ENCODE results near the gene NCAPG2.

The NCAPG2 gene, protein sequence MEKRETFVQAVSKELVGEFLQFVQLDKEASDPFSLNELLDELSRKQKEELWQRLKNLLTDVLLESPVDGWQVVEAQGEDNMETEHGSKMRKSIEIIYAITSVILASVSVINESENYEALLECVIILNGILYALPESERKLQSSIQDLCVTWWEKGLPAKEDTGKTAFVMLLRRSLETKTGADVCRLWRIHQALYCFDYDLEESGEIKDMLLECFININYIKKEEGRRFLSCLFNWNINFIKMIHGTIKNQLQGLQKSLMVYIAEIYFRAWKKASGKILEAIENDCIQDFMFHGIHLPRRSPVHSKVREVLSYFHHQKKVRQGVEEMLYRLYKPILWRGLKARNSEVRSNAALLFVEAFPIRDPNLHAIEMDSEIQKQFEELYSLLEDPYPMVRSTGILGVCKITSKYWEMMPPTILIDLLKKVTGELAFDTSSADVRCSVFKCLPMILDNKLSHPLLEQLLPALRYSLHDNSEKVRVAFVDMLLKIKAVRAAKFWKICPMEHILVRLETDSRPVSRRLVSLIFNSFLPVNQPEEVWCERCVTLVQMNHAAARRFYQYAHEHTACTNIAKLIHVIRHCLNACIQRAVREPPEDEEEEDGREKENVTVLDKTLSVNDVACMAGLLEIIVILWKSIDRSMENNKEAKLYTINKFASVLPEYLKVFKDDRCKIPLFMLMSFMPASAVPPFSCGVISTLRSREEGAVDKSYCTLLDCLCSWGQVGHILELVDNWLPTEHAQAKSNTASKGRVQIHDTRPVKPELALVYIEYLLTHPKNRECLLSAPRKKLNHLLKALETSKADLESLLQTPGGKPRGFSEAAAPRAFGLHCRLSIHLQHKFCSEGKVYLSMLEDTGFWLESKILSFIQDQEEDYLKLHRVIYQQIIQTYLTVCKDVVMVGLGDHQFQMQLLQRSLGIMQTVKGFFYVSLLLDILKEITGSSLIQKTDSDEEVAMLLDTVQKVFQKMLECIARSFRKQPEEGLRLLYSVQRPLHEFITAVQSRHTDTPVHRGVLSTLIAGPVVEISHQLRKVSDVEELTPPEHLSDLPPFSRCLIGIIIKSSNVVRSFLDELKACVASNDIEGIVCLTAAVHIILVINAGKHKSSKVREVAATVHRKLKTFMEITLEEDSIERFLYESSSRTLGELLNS
- total RNA-seq, result 13.5 reads per million, percentile 38 among the genes with 10 or more reads in this experiment

DNA sequence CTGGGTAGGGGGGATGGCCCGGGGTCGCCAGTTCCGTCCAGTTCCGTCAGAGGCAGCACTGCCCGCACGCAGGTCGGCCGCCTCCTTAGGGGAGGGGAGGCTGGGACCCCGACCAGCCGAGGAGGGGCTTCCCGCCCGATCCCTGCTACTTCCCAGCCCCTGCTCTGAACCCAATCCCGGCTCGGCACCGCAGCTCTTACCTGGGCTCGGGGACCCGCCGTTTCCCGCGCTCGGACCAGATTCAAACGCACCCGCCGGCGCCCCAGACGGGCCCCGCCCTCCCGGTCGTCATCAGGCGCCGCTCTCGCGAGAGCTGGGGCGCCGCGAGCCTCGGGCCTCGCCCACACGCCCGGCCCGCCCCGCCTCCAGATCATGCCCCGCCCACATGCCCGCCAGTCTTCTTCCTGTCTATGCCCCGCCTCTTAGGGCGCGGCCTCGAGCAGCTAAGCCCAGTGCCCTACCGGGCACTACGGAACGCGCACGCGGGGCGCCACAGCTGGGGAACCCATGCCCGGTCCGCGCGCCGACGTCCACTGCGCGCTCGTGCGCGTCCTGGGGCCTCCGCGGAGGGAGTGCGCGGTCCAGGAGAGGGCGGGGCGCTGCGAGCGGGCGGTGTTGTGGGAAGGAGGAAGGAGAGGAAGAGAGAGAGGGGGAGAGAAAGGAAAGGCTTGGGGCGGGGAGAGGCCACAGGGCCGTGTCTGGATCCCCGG, at the start of gene NCAPG2:
NCAPG2 (minus strand) TSS at position 281 of the 710 bp plus-strand sequence. CDS start 2,905 bp downstream, outside the sequence.
- DNase-seq, result peak; percentile 96

DNA sequence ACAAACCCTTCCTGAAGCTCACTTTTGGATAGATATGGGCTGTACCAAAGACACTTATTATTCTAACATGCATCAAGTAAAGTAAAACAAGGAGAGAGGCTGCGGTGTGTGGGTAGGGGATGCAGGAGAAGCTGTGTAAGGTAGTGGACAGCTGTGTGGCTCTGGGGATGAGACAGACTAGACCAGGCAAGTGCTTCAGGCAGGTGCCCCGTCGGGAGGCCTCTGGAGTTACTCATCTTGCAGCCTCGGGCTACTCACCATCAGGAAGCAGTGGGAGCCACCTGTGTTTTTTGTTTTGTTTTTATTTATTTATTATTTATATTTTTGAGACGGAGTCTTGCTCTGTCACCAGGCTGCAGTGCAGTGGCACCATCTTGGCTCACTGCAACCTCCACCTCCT, 49.3 kb upstream of the NCAPG2 start:
- DNase-seq, result no peak

DNA sequence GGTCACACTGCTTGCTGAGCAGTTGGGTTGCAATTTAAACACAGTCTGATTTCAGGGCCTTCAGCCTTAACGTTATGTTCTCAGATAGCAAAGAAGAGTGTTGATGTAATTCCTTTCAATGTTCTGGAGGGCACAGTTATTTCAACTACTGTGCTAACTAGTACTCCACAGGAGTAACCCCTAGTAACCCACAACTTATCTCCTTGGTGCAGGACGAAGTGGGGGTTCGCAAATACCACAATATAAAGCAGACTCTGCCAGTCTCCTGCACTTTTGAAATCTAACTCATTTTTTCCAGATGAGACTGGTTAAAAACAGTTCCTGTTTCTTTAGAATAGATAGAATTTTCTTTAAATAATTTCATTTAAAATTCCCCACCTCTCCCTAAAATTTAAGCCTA, 47.1 kb upstream of the NCAPG2 start:
- DNase-seq, result no peak

DNA sequence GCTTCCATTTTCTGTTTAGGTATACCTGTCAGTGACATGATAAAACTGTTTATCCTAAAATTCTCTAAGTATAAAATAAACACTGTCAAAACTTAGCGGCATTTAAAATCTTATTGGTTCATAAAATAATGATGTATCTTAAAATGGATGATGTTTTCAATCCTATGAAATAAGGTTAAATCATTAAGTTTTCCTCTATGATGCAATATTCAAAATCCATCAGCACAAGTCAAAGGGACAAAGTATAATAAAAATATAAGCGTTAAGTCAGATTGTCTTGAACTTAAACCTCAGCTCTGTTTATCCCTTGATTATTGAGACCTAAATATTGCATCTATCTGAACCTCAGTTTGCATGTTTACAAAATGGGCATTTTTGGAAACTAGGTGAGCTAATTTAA, 46.6 kb upstream of the NCAPG2 start:
- no peak for DNase-seq

DNA sequence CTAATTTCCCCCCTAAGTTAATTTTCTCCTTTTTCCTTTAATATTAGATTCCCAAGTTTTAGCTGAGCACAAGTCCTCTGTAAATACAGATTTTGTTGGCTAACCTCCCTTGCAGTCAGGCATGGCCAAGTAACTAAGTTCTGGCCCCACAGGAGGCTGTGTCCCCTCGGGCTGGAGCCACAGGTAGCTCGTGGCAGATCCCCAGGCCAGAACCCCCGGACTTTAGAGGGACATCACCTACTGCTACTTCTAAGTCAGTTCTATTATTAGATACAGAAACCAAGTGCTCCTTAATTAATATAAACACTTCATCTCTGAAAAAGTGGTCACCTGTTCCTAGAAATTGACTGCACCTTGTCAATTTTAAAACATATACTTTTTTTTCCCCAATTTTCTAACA, 46.1 kb upstream of the NCAPG2 start:
- no peak for DNase-seq

DNA sequence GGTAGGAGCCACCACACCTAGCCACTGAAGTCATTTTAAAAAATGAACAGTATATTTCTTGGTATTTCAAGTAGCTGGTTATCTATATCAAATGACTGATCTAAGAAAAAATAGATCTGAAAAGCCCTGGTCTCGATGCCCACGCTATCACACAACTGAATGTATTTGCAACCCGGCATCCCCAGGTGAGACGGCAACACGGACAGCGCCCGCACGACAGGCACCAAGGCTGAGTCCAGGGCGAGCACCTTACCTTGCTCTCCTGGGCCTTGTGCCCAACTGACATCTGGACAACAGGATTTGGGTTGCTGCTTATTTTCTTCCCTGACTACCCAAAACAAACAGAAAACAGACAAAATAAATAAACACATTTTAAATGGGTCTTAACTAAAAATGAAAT, 44.8 kb upstream of the NCAPG2 start:
- DNase-seq, result no peak

DNA sequence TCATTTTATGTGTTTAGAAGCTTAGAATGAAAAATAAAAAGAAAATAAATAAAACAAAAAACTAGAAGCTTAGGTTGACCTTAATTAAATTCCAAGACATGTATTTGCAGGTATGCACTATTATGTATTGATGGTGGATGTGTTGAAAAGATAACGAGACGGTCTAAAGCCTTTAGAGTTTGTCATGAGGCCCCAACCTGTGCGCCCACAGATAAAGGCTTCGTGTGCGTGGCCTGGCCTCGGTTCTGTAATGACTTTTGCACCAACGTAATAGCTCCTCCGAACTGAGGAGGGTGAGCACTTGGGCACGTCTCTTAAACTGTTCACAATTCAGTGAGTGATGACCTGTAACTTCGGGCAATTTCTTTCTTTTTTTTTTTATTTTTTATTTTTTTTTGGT, 43.7 kb upstream of the NCAPG2 start:
- no peak for DNase-seq

DNA sequence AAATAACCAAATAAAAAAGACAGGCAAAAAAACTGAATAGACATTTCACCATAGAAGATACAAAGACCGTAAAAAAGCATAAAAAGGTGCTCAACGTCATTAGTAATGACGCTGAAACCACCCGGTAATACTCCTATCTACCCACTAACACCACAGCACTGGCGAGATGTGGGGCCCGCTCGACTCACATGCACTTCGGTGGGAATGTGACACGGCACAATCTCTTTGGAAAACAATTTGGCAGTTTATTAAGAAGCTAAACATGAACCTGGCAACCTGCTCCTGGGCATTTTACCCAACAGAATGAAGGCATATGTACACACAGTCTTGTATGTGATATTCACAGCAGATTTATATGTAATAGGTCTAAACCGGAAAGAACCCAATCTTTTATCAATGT, 42.8 kb upstream of the NCAPG2 start:
- no peak for DNase-seq

DNA sequence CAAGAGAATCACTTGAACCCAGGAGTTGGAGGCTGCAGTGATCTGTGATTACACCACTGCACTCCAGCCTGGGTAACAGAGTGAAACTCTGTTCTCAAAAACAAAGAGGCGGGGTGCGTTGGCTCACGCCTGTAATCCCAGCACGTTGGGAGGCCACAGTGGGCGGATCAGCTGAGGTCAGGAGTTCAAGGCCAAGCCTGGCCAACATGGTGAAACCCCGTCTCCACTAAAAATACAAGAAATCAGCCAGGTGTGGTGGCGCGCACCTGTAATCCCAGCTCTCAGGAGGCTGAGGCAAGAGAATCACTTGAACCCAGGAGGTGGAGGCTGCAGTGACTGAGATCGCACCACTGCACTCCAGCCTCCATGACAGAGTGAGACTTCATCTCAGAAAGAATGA, 42.4 kb upstream of the NCAPG2 start:
- no peak for DNase-seq

DNA sequence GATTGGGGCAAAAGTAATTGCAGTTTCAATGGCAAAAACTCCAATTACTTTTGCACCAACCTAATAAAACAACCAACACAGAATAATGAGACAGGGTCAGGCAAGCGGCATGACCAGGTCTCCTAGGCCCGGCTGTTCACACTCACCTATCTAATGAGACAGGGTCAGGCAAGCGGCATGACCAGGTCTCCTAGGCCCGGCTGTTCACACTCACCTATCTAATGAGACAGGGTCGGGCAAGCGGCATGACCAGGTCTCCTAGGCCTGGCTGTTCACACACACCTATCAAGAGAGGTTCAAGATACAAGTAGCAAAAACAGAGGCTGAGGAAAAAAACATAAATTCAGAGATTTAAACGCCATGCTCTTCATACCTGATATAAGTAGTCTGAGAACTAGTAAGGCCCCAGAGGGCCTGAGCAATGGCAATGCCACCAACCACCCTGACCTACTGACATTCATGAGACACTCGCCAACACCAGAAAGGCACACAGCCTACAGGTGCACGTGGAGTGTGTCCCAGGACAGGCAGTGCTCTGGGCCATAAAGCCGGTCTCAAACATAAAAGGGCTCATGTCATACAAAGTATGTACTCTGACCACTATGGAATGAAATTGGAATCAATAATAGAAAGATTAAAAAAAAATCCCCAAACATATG, 40.6 kb upstream of the NCAPG2 start:
- DNase-seq, result no peak

DNA sequence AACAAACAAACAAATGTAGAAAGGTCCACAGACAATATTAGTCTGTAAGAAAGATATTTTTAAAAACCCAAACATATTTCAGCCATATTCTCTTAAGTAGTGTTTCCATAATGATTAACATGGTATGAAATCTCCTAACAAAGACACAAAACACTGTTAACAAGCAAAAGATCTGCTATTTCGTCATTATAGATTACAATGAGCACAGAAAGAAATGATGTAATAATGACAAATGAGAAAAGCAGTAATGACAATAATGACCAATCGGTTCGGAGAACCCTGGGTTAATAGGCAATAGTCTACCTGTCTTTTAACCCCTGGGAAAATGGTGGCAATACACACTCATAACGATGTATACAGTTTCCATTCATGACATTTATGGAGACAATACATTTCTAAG, 39.5 kb upstream of the NCAPG2 start:
- DNase-seq, result no peak

DNA sequence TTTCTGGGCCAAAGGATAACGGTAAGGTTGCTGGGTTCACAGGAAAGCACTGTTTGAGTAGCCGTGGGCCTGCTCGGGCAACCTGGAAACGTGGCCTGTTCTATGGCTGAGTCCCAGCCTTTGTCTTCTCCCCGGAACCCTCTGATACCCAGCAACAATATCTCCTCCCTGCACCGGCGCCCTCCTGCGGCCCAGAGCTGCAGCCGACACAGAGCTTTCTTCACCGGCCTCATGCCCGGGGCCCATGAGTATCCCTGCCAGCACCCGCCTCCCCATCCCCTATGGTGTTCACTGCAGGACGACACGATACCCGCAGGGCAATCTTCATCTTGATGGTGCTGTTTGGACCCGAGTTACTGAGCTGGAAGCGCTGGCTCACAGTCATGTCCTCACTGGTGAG, 38.6 kb upstream of the NCAPG2 start:
- no peak for DNase-seq

DNA sequence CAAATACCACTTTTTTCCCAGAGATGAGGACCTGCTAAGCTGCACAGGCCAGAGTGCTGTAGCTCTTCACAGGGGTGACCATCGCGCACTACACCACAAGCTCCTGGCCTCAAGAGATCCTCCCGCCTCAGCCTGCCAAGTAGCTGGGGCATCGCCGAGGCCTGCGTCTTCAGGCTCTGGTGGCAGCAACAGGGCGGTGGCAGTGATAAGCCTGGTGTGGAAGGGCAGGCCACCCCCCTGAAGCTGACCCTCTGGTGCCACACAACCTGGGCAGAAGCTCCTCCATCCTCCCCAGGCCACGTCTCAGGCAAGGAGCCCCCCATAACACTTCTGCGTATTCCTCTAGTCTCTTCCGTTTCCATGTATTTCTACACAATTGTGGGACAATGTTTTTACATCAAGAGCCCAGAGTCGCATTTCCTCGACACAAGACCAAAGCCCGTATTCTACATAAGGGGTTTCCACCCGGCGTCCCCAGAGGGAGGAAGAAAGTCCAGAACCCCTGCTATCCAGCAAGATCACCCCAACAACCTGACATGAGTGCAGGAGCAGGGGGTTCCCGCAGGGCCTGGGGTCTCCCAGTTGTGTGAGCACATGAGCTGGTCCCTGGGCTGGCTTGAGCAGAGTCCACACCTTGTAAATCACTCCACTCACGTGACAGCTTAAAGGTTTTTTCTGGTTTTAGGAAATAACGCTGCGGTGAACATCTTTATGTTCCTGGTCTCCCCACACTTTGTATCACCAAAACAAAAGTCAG, 37.6 kb upstream of the NCAPG2 start:
- no peak for DNase-seq

DNA sequence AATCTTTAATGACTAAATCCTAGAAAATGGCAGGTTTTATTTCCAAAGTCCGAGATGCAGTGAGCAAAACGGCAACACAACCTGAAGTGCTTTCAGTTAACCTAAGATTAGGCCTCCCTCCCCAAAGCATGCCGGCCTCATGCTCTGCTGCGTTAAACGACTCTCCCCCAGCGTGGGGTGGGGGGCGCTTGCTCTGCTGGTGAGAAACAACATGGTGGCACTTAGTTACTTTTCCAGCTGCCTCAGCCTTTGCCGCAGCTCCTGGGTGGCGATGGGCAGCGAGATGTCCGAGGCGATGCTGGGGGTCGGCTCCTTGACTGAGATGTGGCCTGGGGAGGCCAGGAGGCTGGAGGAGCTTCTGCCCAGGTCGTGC, 36.7 kb upstream of the NCAPG2 start:
- no peak for DNase-seq

DNA sequence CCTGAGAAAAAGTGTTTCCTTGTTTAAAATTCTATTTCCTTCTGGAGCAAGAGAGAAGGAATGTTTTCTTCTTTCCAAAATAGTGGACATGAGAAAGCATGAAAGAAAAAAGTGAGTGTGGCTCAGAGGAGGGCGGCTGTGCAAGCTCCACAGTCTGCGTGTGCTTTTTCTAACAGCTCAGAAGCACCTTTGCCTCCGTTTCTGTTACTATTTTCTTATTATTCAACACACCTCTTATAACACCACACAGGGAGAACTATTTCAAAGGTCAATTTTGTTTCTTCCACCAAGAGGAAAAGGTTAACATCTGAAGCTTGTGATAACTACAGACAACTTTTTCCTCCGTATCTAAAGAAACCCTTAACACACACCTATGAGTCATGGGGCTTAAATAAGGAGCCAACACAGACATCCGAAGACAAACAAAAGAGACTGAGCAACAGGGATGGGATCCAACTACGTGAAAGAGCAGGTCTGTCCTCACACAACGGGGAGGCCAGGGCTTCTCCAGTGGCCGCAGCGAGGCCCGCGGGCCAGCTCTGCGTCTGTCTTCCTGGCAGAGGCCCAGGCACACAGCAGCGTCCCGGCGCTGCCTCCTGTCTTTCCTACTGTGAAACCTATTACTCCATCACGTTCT, 36.2 kb upstream of the NCAPG2 start:
- no peak for DNase-seq

DNA sequence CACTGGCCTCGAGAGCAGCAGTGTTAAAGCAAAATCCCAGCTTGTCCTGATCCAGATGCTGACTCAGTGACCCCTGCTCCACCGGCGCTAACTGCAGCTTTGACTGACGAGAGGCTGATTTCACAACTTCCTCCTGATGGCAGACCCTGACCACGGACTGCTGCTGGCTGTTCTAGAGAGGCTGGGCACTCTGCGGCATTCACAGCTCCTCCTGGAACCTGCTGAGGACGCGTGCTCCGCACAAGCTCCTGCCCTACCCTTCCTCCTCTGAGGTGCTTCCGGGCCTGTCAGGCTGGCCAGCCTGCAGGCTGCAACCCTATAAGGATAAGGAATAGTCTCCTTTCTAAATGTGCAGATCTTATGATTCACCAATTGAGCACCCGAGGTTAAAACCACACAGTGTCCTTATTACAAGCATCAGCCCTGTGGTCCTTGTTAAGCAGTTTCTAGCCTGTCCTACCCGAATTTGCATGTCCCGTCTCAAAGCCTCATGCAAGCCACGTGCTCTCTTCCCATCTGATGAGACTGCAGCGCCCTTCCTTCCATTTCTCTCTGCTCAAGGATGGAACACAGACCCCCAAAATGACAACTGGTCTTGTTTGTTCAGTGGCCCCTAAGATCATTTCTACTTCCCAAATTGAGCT, 35.5 kb upstream of the NCAPG2 start:
- no peak for DNase-seq

DNA sequence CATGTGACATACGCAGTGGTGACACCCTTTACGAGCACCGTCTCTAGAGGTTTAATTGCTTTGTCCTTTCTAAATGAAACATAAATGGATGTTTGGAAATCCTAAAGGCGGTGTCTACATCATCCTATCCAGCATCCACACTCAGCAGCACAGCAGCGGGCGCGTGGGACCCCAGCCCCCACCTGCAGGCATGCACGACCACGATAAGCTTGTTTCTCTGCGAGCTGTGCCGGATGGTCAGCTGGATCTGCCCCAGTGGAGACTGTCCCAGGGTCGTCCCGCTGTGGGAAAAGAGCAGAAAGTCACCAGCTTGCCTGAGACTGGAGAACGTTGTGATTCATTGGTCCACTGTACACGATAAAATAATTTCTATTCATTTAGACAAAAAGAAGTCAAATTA, 34.2 kb upstream of the NCAPG2 start:
- DNase-seq, result no peak

DNA sequence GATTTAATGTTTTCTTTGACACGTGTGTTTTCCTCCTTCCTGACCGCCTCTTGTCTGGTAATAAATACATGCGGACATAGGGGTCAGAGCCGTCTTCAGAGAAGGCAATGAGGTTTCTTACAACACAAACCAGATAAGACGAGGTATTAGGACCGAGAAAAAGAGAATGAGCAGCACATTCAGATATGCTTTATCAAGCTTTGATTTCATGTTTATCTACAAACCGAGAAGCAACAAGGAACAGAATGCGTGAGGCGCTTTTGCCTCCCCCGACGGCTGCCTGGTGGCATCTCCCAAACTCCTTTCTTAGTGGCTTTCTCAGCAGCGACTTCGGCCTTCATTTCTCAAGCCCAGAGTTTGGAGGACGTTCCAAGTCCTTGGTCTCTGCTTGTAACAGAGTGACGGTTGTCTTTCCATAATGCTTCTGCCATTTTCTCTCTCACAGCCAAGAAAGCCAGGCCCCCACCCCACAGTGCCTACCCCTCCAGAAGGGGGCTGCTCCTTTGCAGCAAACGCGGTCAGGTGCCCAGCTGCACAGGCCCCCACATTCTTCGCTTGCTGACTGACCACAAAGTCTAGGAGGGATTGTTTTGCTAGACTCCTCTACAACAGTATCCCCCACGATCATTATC, 32.6 kb upstream of the NCAPG2 start:
- DNase-seq, result no peak

DNA sequence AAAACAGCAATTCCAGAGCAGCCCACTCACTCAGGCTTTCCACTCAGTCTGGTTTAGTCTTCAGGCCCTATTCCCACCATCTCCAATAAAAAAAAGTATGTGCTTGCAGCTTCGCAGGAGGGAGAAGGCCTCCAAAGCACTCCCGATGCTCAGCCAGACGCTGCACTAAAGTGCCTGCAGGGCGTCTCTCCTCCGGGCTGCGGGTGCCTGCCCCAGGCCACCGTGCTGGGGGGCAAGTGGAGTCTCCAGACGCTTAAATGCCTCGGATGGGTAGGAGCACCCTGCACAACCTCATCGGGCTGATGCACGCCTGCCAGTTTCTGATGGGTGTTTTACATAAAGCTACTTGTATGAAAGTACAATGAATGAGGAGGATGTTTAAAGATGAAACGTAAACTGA, 31.3 kb upstream of the NCAPG2 start:
- no peak for DNase-seq

DNA sequence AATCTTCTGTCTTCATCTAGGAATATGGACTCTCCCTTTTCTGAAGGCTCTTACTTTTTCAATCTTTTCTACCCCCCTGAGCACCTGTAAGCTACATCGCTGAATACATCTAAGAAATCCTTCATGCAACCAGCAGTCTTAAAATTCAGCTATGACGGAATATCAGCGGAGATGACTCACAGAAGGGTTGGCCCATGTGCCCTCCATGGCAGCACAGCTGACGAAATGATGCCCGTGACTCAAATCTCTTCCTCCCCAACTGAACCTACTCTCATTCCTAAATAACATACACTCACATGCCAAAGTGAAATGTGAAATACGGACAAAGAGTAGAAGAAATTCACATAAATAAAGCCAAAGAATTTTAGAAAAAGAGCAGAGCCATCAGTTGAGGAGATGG, 30.3 kb upstream of the NCAPG2 start:
- no peak for DNase-seq
